GDM1 (cell line): ENCODE data around the gene ANKRD53.
"Not testable (repeated sequence)": the region's sequence is repeated elsewhere in the genome, so short reads cannot be mapped to it uniquely, and the experiment has no call there.

Source experiments
- DNase-seq: peaks from one replicate; lab custom pipeline; 2025; lab: John Stamatoyannopoulos, UW

Gene ANKRD53

DNA sequence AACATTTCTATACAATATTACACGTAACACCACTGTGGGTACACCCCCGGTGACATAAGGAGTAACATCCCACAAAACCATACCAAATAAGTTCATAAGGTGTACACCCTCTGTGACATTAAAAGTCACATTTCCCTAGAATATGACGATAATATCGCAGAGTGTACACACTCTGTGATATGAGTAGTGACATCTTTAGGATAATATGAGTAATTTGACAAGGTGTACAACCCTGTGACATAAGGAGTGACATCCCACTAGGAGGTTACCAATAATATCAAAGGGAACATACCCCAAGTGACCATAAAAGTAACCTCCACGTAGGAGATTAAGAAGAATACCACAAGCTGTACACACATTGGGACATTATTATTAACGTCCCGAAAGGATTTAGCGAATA lies 40.2 kb downstream of the ANKRD53 start:
- DNase-seq: no peak

DNA sequence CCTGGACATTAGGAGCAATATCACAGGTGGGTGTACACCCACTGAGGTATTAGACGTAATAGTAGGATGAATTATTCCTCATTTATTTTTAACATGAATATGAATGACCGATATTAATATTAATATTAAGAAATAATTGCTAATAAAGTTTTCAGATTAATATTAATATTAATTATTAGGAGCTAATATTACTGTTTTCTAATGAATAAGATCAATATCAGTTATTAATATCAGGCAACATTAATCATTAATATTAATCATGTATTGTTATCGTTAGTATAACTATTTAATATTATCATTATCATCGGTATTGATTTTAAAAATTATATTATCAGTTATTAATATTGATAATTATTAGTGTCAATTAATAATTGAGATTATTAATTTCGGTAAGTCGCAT lies 41.6 kb downstream of the ANKRD53 start:
- DNase-seq: not testable (repeated sequence)

DNA sequence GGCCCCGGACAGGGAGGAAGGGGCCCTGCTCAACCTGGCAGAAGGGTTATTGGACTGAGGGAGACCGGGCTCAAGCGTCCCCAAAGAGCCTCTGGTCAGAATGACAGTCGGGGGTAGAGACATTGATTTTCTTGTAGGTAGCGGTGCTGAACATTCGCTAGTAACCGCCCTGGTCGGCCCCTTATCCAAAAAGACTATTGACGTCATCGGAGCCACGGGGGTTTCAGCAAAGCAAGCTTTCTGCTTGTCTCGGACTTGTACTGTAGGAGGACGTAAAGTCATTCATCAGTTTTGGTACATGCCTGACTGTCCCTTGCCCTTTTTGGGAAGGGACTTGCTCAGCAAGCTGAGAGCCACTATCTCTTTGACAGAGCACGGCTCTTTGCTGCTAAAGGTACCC lies 43.0 kb downstream of the ANKRD53 start:
- DNase-seq: not testable (repeated sequence)

DNA sequence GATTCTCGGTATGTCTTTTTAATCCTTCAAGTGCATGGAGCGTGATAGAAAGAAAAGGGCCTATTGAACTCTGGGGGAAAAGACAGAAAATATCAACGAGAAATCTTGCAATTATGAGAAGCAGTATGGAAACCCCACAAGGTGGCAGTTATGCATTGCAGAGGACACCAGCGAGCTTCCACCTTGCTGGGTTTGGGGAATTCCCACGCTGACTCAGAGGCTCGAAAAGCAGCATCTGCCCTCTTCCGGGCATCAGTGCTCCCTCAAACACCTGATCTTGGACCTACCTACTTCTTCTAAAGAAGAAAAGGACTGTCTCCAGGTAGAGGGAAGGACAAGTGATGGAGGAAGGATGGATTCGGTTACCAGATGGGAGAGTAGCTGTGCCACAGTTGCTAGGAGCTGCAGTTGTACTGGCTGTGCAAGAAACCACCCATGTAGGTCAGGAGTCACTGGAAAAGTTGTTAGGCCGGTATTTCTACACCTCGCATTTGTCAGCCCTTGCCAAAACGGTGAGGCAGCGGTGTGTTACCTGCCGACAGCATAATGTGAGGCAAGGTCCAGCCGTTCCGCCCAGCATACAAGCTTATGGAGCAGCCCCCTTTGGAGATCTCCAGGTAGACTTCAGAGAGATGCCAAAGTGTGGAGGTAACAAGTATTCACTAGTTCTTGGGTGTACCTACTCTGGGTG lies 45.3 kb downstream of the ANKRD53 start:
- DNase-seq: not testable (repeated sequence)
